ENCODE results near the gene RGCC. TPM values are rescaled to one million over a fixed set of nuclear protein-coding genes. Genes with fewer than 3 reads are reported as not detected.

Gene RGCC
- total RNA-seq, 1 experiment from 2014 or later: not detected

- Mint-ChIP-seq H3K4me1 (0 out of 4 replicates have a peak, but pooled peaks cover 0 to 3% of the 10 kb centered on the region in 2 experiments), H3K27ac (no peak overlapping the region), H3K4me3 (no peak overlapping the region), H3K27me3 (ENCODE audit: low read depth) (no peaks in the 10 kb centered on the region), H3K36me3 (ENCODE audit: insufficient read depth in 1 of 3, low read depth in 3 of 3) (no peaks in the 10 kb centered on the region), H3K9me3 (no peaks in the 10 kb centered on the region)
- Histone ChIP-seq H3K79me2 (ENCODE audit: insufficient read depth, low read length) (no peaks in the 10 kb centered on the region), H3T11ph (ENCODE audit: low read length) (no peak overlapping the region), H2BK12ac (ENCODE audit: insufficient read length, low read depth, low read length) (no peak overlapping the region), H2BK5ac (ENCODE audit: insufficient read length, low read length) (no peak overlapping the region), H2BK120ac (ENCODE audit: low read depth, low read length, poor library complexity, severe bottlenecking) (no peak overlapping the region), H3K18ac (ENCODE audit: insufficient read length, low read depth, low read length) (no peak overlapping the region), H2BK20ac (ENCODE audit: low read depth, low read length, poor library complexity, severe bottlenecking) (no peak overlapping the region), H4K8ac (replicated peaks; ENCODE audit: insufficient read length, low read depth, low read length) (no peak overlapping the region), H3K9me3 (ENCODE audit: control insufficient read depth, low read depth, low read length) (no peaks in the 10 kb centered on the region), H2AFZ (ENCODE audit: low read length) (no peak overlapping the region), H3K14ac (ENCODE audit: insufficient read depth, low read length) (no peak overlapping the region), H3K27me3 (ENCODE audit: insufficient read depth, low read length) (no peaks in the 10 kb centered on the region), H4K5ac (ENCODE audit: insufficient read length, low read depth, low read length) (no peak overlapping the region), H3K23ac (ENCODE audit: insufficient read length, low read depth, low read length) (no peak overlapping the region), H3K4me2 (ENCODE audit: insufficient read depth, insufficient read length, low read length) (no peak overlapping the region), H3K9ac (ENCODE audit: extremely low read depth, insufficient read length, low read length) (no peak overlapping the region), H3K56ac (ENCODE audit: insufficient read length, low read depth, low read length) (no peak overlapping the region), H3K23me2 (ENCODE audit: insufficient read length, low read depth, low read length, poor library complexity, severe bottlenecking) (no peaks in the 10 kb centered on the region), H3K4ac (ENCODE audit: low read depth, low read length) (no peak overlapping the region), H3K79me1 (ENCODE audit: insufficient read depth, low read depth, low read length, poor library complexity, severe bottlenecking) (no peaks in the 10 kb centered on the region), H2BK15ac (ENCODE audit: low read depth, low read length) (no peak overlapping the region), H3K27ac (ENCODE audit: insufficient read length, low read depth, low read length) (no peak overlapping the region), H4K91ac (ENCODE audit: insufficient read length, low read depth, low read length) (no peak overlapping the region), H2AK5ac (ENCODE audit: insufficient read length, low read length) (no peak overlapping the region), H3K4me1 (ENCODE audit: insufficient read depth, low read length) (no peaks in the 10 kb centered on the region), H4K20me1 (ENCODE audit: control insufficient read depth, insufficient read depth, insufficient read length) (no peaks in the 10 kb centered on the region)
- TF ChIP-seq CTCF (conservative IDR thresholded peaks at IDR 0.05): no peak
- DNase-seq: no peak
- no CpG with 5 or more reads among the region's 3 CpGs for WGBS (ENCODE audit: extremely low coverage, insufficient read length, low lambda C conversion rate)
Measured at GRCh38 chr13:41416276-41416675, 41.1 kb upstream of the RGCC start.

Data from H9 (cell line).